HG03103 (cell line): ENCODE measurements around the gene A2M.

Experiments used
- ATAC-seq: cut with Tn5 transposase; IDR thresholded peaks from one replicate; pipeline ENCODE4 v1.9.1; 2021; ENCODE audit warnings: low read depth; ENCODE audit not compliant: unreplicated experiment

The A2M gene

GRCh38 chr12:9123781-9124382 is 8.2 kb upstream of the A2M start:
- ATAC-seq: no peak

- ATAC-seq: no peak
Measured at GRCh38 chr12:9122091-9122609, 6.4 kb upstream of the A2M start.

GRCh38 chr12:9120487-9121184 is 4.9 kb upstream of the A2M start:
- no peak for ATAC-seq

GRCh38 chr12:9118158-9118557 is 2.4 kb upstream of the A2M start:
- ATAC-seq: peak; percentile 67

- ATAC-seq: no peak
Measured at GRCh38 chr12:9114946-9115345, 773 bp downstream of the A2M start.

- no peak for ATAC-seq
Measured at GRCh38 chr12:9113987-9114309, 1.8 kb downstream of the A2M start.

GRCh38 chr12:9113296-9113986 is 2.3 kb downstream of the A2M start:
- ATAC-seq: no peak

- no peak for ATAC-seq
Measured at GRCh38 chr12:9112076-9112853, 3.5 kb downstream of the A2M start.

GRCh38 chr12:9111525-9111924 is 4.2 kb downstream of the A2M start:
- ATAC-seq: no peak

GRCh38 chr12:9109737-9110491 is 5.8 kb downstream of the A2M start:
- no peak for ATAC-seq

- no peak for ATAC-seq
Measured at GRCh38 chr12:9109213-9109522, 6.6 kb downstream of the A2M start.

- ATAC-seq: no peak
Measured at GRCh38 chr12:9108504-9109212, 7.1 kb downstream of the A2M start.

GRCh38 chr12:9107542-9107873 is 8.2 kb downstream of the A2M start:
- no peak for ATAC-seq

- ATAC-seq: no peak
Measured at GRCh38 chr12:9106610-9107541, 8.8 kb downstream of the A2M start.

GRCh38 chr12:9106067-9106466 is 9.7 kb downstream of the A2M start:
- ATAC-seq: no peak

GRCh38 chr12:9104767-9105423 is 10.8 kb downstream of the A2M start:
- no peak for ATAC-seq

GRCh38 chr12:9104087-9104486 is 11.6 kb downstream of the A2M start:
- ATAC-seq: no peak

- ATAC-seq: no peak
Measured at GRCh38 chr12:9103050-9103849, 12.5 kb downstream of the A2M start.
